ENCODE data around the gene TMEM128. TPM values are rescaled to one million over a fixed set of nuclear protein-coding genes. Genes with fewer than 3 reads are reported as not detected.
"Not testable (repeated sequence)": the region's sequence is repeated elsewhere in the genome, so short reads cannot be mapped to it uniquely, and the experiment has no call there.

The TMEM128 gene
- total RNA-seq, 1 donor from 2014 or later: 26.4 TPM

DNA sequence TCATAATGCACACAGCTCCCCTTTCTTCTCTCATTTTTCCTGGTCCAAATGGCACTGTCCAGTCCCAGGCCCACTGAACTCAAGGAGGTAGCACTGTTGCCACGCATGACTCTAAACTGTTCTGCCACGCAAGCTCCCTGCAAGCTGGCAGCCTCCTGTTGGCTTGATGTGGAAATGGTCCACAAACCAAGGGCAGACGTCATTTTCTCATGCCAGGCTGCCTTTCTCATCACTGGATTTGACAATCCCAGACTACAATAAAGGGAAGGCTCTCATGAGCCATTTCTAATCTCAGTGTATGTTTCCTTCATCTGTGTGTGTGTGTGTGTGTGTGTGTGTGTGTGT lies 43.6 kb downstream of the TMEM128 start:
- no peak overlapping the region for H3K4me3 ChIP-seq
- intact Hi-C loops (cut with DNase I): no loop called here
- DNase-seq (no peak), ATAC-seq (no peak)
- H3K36me3 ChIP-seq: no peaks in the 10 kb centered on the region
- H3K4me1 ChIP-seq: no peaks in the 10 kb centered on the region
- TF ChIP-seq CTCF (IDR thresholded peaks at IDR 0.05): no peak
- peaks cover 13% of the 10 kb centered on the region for H3K27me3 ChIP-seq
- no peak overlapping the region for H3K27ac ChIP-seq
- no peaks in the 10 kb centered on the region for H3K9me3 ChIP-seq

GRCh38 chr4:4203688-4204400 lies 44.2 kb downstream of the TMEM128 start:
- peaks cover 13% of the 10 kb centered on the region for H3K27me3 ChIP-seq
- H3K27ac ChIP-seq: no peak overlapping the region
- no peak for TF ChIP-seq CTCF (IDR thresholded peaks at IDR 0.05)
- DNase-seq: no peak
- no peaks in the 10 kb centered on the region for H3K9me3 ChIP-seq
- H3K36me3 ChIP-seq: no peaks in the 10 kb centered on the region
- ATAC-seq: no peak
- no peaks in the 10 kb centered on the region for H3K4me1 ChIP-seq
- intact Hi-C loops (cut with DNase I): no loop called here
- H3K4me3 ChIP-seq: no peak overlapping the region

DNA sequence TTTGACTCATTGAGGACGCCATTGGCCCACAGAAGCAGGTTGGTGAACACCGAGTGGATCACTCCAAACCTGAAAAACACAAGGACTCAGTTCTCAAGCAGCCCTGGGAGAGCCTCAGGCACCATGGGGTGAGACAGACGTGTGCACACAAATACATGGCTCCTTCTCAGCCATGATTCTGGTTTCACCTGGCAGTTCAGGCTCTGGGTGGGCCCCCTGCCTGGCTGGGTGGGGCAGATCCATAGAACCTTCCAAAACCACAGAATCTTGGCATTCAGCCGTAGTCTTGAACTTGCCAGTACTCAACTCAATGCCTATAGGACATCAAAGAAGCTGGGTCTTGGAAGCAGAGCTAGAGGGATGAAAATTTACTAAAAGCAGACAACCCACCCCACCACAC lies 45.5 kb downstream of the TMEM128 start:
- intact Hi-C loops (cut with DNase I): no loop called here
- no peak overlapping the region for H3K27ac ChIP-seq
- H3K4me3 ChIP-seq: no peak overlapping the region
- DNase-seq (no peak), ATAC-seq (no peak)
- H3K36me3 ChIP-seq: no peaks in the 10 kb centered on the region
- no peaks in the 10 kb centered on the region for H3K4me1 ChIP-seq
- H3K27me3 ChIP-seq: peaks cover 12% of the 10 kb centered on the region
- no peak for TF ChIP-seq CTCF (IDR thresholded peaks at IDR 0.05)
- no peaks in the 10 kb centered on the region for H3K9me3 ChIP-seq

DNA sequence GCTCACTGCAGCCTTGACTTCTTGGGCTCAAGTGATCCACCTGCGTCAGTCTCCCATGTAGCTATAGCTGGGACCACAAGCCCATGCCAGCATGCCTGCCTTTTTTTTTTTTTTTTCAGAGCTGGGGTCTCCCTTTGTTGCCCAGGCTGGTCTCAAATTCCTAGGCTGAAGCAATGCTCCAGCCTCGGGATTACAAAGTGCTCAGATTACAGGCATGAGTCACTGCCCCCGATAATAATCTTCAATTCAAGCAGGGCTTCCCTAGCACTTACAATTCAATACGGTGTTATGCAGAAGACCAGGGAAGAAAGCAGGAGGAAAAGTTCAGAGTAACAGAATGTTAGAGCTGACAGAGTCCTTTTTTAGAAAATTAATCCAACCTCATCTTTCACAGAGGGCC lies 47.4 kb downstream of the TMEM128 start:
- Histone ChIP-seq H3K36me3 (no peaks in the 10 kb centered on the region), H3K4me1 (no peaks in the 10 kb centered on the region), H3K4me3 (no peak overlapping the region), H3K27ac (no peak overlapping the region), H3K27me3 (no peaks in the 10 kb centered on the region), H3K9me3 (no peaks in the 10 kb centered on the region)
- intact Hi-C loops (cut with DNase I): no loop called here
- DNase-seq (no peak), ATAC-seq (no peak)
- TF ChIP-seq CTCF (IDR thresholded peaks at IDR 0.05): no peak

DNA sequence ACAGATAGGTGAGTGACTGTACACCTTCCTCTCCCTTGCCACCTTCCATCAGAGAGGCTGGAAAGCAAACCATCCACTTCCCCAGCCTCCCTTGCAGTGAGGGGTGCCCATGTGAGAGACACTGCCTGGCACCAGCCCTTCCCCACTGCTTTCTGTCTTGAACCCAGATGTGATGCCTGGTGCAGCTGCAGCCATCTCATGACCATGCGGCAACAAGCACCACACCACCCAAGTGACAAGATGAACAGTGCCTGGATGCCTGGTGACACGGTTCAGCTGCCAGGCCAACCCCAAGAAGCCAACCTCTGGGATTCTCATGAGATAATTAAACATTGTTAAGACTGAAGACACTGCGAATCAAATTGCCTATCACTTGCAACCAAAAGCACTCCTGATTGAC lies 52.7 kb downstream of the TMEM128 start:
- no peak for TF ChIP-seq CTCF (IDR thresholded peaks at IDR 0.05)
- no peaks in the 10 kb centered on the region for H3K4me1 ChIP-seq
- H3K27me3 ChIP-seq: no peaks in the 10 kb centered on the region
- DNase-seq (no peak), ATAC-seq (no peak)
- H3K4me3 ChIP-seq: no peak overlapping the region
- no peak overlapping the region for H3K27ac ChIP-seq
- intact Hi-C loops (cut with DNase I): no loop called here
- no peaks in the 10 kb centered on the region for H3K9me3 ChIP-seq
- no peaks in the 10 kb centered on the region for H3K36me3 ChIP-seq

DNA sequence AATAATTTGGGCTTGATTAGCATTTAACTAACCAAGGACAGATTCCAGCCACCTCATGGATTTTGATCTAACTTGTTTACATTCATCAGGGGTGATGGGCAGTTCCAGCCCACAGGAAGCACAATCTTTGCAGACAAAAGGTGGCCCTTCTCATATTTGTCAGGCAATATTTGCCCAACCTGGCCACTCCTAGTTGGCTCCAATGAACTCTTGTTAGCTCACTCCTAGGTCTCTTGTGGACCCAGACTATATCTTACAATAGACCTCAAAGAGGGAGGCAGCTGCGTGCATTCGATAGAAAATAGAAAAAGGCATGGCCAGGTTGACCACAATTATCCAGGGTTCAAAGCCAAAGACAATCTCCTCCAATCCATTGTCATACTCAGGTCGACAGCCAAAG lies 59.5 kb downstream of the TMEM128 start:
- H3K27me3 ChIP-seq; intact Hi-C loops (cut with DNase I); H3K36me3 ChIP-seq; ATAC-seq; H3K4me3 ChIP-seq; H3K27ac ChIP-seq; H3K4me1 ChIP-seq; DNase-seq; H3K9me3 ChIP-seq: not testable (repeated sequence)

Other genes with a start within 250 kb of the TMEM128 start
- gene OTOP1, start 21.3 kb downstream of the TMEM128 start, total RNA-seq: not detected
- 13.3 TPM for gene LYAR, start 41.9 kb upstream of the TMEM128 start, total RNA-seq
- gene ZBTB49, start 42.0 kb upstream of the TMEM128 start, total RNA-seq: 5.6 TPM
- 1.5 TPM for gene NSG1, start 138.9 kb upstream of the TMEM128 start, total RNA-seq